ENCODE measurements around the gene MYZAP.

MYZAP gene

DNA sequence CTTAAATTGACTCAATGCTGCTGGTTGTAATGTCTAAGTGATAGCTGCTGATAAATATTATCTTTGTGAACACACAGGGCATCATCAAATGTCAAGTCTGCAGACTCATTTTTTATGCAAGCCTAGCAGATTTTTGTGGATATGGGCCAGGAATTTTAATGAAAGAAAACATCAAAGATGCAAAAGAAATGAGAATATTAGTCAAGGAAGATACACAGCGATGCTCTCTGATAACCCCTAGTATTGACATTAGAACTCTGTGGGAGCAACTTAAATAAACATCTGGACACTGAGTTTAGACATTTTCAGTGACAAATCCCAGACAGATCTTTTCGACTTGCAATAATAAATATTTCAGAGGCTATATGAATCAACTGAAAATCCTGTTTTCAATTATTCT lies 143.2 kb downstream of the MYZAP start:
- Histone ChIP-seq H3K4me1 (ENCODE audit: insufficient read depth, low read length) (no peaks in the 10 kb centered on the region), H3K27me3 (ENCODE audit: control insufficient read depth in 1 of 2, insufficient read depth in 2 of 2, low read length in 2 of 2) (no peaks in the 10 kb centered on the region), H3K27ac (ENCODE audit: low read depth, low read length) (no peak overlapping the region), H3K4me3 (ENCODE audit: low read depth in 1 of 2, low read length in 2 of 2) (no peak overlapping the region), H3K36me3 (ENCODE audit: insufficient read depth, low read length) (no peaks in the 10 kb centered on the region), H3K9ac (ENCODE audit: low read length) (no peak overlapping the region), H3K9me3 (ENCODE audit: low read length) (no peaks in the 10 kb centered on the region)
